SHP77 (cell line): Measurements from ENCODE around the gene ZNF346.

Experiments
- DNase-seq, 2 experiments: peaks; one replicate each; lab custom pipeline; 2025; lab: John Stamatoyannopoulos, UW

ZNF346 gene

GRCh38 chr5:177095088-177095669 lies 72.7 kb downstream of the ZNF346 start:
- no peak for DNase-seq

GRCh38 chr5:177096162-177097015 lies 73.9 kb downstream of the ZNF346 start:
- no peak for DNase-seq

- DNase-seq = no peak
These were observed 74.8 kb downstream of the ZNF346 start for GRCh38 chr5:177097016-177097985.

- no peak for DNase-seq
These were observed 75.6 kb downstream of the ZNF346 start for GRCh38 chr5:177098120-177098469.

- DNase-seq = peak; percentile 42 to 70
These were observed 76.1 kb downstream of the ZNF346 start for GRCh38 chr5:177098470-177099141.

- peak in 1 of 2 experiments; percentile 14 for DNase-seq
These were observed 77.1 kb downstream of the ZNF346 start for GRCh38 chr5:177099422-177100093.

GRCh38 chr5:177100714-177101121 lies 78.2 kb downstream of the ZNF346 start:
- DNase-seq = no peak

- DNase-seq = peak; percentile 12 to 35
These were observed 81.2 kb downstream of the ZNF346 start for GRCh38 chr5:177103523-177104253.

GRCh38 chr5:177105691-177106476 lies 83.4 kb downstream of the ZNF346 start:
- no peak for DNase-seq

GRCh38 chr5:177107159-177107558 lies 84.7 kb downstream of the ZNF346 start:
- DNase-seq = no peak

- no peak for DNase-seq
These were observed 87.3 kb downstream of the ZNF346 start for GRCh38 chr5:177109810-177110209.

- peak in 1 of 2 experiments; percentile 42 for DNase-seq
These were observed 89.4 kb downstream of the ZNF346 start for GRCh38 chr5:177111720-177112394.

- DNase-seq = no peak
These were observed 90.2 kb downstream of the ZNF346 start for GRCh38 chr5:177112589-177113220.

GRCh38 chr5:177113566-177114424 lies 91.3 kb downstream of the ZNF346 start:
- peak; percentile 31 to 33 for DNase-seq

GRCh38 chr5:177116631-177117373 lies 94.3 kb downstream of the ZNF346 start:
- DNase-seq = no peak

GRCh38 chr5:177117441-177118045 lies 95.0 kb downstream of the ZNF346 start:
- no peak for DNase-seq
